Left hindlimb (tissue), 1 donor: ENCODE measurements around the gene FMOD.

Experiments used
- DNase-seq: peaks from one replicate; pipeline ENCODE4 v3.0.0-alpha.2; 2018

FMOD gene

GRCh38 chr1:203304919-203305808 lies 45.8 kb downstream of the FMOD start, which contains the start of gene BTG2:
BTG2 (plus strand) TSS chr1:203305519; CDS start chr1:203305607, 88 bp downstream.
- peak; percentile 95 for DNase-seq

GRCh38 chr1:203304391-203304918 lies 46.5 kb downstream of the FMOD start:
- DNase-seq = peak; percentile 26

DNA sequence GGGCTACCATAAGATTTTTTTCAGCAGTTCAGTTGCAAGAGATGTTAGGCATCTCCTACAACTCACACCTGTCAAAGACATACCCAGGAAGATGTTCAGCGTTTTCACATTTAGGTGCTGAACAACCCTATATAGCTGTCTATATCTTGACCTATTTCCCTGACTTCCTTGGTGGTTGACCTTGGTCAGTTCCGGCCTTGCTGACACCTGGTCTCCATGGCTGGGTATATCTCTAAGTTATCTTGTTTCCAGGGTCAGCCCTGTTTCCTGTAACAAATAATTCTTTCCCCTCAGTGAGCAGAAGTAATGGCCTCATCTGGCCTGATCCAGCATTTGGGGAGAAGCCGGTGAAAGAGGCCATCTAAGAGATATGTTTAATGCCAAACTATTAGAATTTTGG lies 48.0 kb downstream of the FMOD start:
- peak; percentile 6 for DNase-seq

DNA sequence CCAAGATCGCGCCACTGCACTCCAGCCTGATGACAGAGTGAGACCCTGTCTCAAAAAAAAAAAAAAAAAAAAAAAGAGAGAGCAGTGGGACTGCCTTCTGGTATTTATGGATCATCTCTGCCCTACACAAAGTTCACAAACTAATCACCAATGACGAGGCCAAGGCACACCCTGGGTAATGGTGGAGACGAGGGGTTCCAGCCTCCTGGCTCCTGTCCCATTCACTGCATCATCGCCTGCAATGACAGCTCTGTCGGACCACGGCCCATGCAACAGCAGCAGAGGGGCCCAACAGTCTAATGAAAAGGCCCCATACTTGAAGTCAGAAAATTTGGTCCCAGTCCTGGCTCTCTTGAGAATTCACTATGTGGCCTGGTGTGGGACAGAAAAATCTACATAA lies 48.5 kb downstream of the FMOD start:
- DNase-seq = peak; percentile 10

- no peak for DNase-seq
Observed at GRCh38 chr1:203301331-203301668, 49.6 kb downstream of the FMOD start.

DNA sequence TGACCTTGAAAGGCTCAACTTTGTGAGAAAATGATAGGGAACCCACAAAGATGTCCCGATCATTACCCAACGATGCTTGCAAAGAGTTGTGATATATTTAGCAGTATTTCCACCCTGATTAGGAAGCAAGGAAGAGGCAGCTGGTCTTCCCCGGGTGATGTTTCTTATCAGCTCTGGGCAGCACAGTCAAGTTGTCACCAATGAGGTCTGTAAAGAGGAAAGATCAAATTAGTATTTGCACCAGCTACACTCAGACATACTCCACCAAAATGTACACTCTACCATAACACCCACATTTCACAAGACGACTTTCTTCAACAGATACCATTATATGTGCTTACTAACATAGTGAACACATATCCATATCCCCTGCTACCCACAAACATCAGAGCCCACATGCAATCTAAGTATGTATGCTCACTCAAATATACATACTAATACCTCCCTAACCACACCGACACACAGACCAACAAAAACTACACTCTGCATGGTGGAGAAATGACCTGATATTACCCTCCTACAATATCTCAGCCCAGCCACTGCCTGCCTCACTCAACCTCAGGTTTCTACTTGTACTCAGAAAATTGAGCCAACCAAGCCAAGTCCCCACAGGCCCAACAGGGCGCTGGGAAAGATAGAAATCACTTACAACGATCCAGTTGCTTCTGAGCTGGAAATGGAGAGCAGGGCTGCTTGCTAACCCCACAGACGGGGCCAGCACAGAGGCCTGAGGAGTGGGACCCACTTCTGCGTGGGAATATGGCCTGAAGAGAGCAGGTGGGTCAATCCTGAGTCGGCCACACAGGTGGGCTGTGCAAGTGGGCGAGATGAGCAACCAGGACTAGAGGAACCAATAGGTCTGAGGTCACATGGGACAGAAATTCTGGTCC lies 50.2 kb downstream of the FMOD start:
- peak; percentile 17 for DNase-seq

GRCh38 chr1:203299719-203300429 lies 51.0 kb downstream of the FMOD start:
- DNase-seq = peak; percentile 4

DNA sequence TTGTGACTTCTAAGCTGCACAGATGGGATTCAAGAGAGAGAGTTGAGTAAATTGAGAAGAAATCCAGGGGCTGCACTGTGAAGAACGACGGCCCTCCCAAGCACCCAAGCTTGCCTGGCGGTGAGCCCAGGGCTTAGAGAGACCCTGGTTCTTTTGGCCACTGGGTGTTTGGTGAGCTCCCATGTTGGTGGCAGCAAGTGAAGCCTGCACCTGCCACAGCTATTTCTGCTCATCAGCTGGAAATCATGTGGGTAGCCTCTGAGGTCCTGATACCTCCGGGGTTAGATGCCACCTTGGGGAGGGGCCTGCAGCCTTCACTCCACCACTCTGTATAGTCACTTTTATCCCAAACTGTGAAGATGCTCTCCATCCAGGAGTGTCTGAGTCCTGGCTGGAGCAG lies 51.8 kb downstream of the FMOD start:
- DNase-seq = peak; percentile 22

GRCh38 chr1:203296460-203297073 lies 54.4 kb downstream of the FMOD start:
- DNase-seq = peak; percentile 51

GRCh38 chr1:203295796-203296195 lies 55.1 kb downstream of the FMOD start:
- peak; percentile 19 for DNase-seq

GRCh38 chr1:203291201-203292096 lies 59.5 kb downstream of the FMOD start:
- peak; percentile 33 for DNase-seq
